Vagina (tissue), 2 donors: ENCODE measurements around the gene KCNMB2. TPM values are rescaled to one million over a fixed set of nuclear protein-coding genes. Genes with fewer than 3 reads are reported as not detected.

Experiments
- DNase-seq, 2 donors: peaks; one replicate each; pipeline ENCODE4 v3.0.0-alpha.2; 2017; ENCODE audit errors: extremely low spot score in 2 of 2
- H3K27ac ChIP-seq: fragments of 200-600 bp; sonication (generic); one replicate; pipeline ENCODE4 v1.5.1; 2019
- H3K27me3 ChIP-seq: fragments of 200-600 bp; sonication (generic); one replicate; pipeline ENCODE4 v1.5.1; 2019
- H3K36me3 ChIP-seq, 2 donors: fragments of 200-600 bp; sonication (generic); one replicate each; pipeline ENCODE4 v1.5.1; 2017 to 2019
- H3K4me1 ChIP-seq: fragments of 200-600 bp; sonication (generic); one replicate; pipeline ENCODE4 v1.5.1; 2019
- H3K4me3 ChIP-seq, 2 donors: fragments of 200-600 bp; sonication (generic); 1 replicate in 1 of 2; 2 replicates in 1 of 2; pipeline ENCODE4 v1.5.1; 2016 to 2019
- H3K9me3 ChIP-seq: fragments of 200-600 bp; sonication (generic); one replicate; pipeline ENCODE4 v1.5.1; 2019
- POLR2A ChIP-seq, 2 donors: fragments of 450-650 bp; IDR thresholded peaks; one replicate each; pipeline ENCODE4 v1.6.1; 2017; ENCODE audit warnings: antibody characterized with exemption in 2 of 2, mild to moderate bottlenecking in 2 of 2, moderate library complexity in 2 of 2
- POLR2AphosphoS5 ChIP-seq, 2 donors: sonication (generic); formaldehyde crosslinking; IDR thresholded peaks; one replicate each; pipeline ENCODE4 v1.9.0; 2017; ENCODE audit warnings: antibody characterized with exemption in 2 of 2, mild to moderate bottlenecking in 2 of 2, low read depth in 1 of 2; ENCODE audit not compliant: insufficient read depth in 1 of 2
- intact Hi-C: fragments of 100-400 bp; cut with DNase I; formaldehyde crosslinking; loops from one replicate; pipeline ENCODE4 v1.15.1; 2023
- total RNA-seq: library from RNA; depleted of rRNA; stranded (reverse); fragments of >200 nt; gene quantifications from one replicate; pipeline ENCODE4 v1.2.3, GENCODE V29; 2016
- TF ChIP-seq, protein P1 (sequence below), 3 experiments: fragments of 450-650 bp in 2 of 3; fragments of 200-600 bp in 1 of 3; sonication (generic) in 1 of 3; IDR thresholded peaks; one replicate each; pipeline ENCODE4 v1.5.1; 2017 to 2019; ENCODE audit warnings: antibody characterized with exemption in 3 of 3, mild to moderate bottlenecking in 2 of 3, moderate library complexity in 2 of 3

KCNMB2 gene
- total RNA-seq, 1 donor from 2014 or later: 1.5 TPM

- Histone ChIP-seq H3K27ac (no peak overlapping the region), H3K9me3 (no peaks in the 10 kb centered on the region), H3K4me1 (no peaks in the 10 kb centered on the region), H3K4me3 (no peak overlapping the region), H3K27me3 (no peaks in the 10 kb centered on the region), H3K36me3 (no peaks in the 10 kb centered on the region)
- no peak for TF ChIP-seq POLR2AphosphoS5 (IDR thresholded peaks at IDR 0.05; ENCODE audit: insufficient read depth in 1 of 2, low read depth in 1 of 2)
- TF ChIP-seq POLR2A (IDR thresholded peaks at IDR 0.05): no peak
- TF ChIP-seq, protein P1, sequence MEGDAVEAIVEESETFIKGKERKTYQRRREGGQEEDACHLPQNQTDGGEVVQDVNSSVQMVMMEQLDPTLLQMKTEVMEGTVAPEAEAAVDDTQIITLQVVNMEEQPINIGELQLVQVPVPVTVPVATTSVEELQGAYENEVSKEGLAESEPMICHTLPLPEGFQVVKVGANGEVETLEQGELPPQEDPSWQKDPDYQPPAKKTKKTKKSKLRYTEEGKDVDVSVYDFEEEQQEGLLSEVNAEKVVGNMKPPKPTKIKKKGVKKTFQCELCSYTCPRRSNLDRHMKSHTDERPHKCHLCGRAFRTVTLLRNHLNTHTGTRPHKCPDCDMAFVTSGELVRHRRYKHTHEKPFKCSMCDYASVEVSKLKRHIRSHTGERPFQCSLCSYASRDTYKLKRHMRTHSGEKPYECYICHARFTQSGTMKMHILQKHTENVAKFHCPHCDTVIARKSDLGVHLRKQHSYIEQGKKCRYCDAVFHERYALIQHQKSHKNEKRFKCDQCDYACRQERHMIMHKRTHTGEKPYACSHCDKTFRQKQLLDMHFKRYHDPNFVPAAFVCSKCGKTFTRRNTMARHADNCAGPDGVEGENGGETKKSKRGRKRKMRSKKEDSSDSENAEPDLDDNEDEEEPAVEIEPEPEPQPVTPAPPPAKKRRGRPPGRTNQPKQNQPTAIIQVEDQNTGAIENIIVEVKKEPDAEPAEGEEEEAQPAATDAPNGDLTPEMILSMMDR (IDR thresholded peaks at IDR 0.05): no peak
- intact Hi-C loops: no loop called here
- DNase-seq: no peak
These were observed 229.2 kb downstream of the KCNMB2 start for GRCh38 chr3:178765472-178765871.

DNA sequence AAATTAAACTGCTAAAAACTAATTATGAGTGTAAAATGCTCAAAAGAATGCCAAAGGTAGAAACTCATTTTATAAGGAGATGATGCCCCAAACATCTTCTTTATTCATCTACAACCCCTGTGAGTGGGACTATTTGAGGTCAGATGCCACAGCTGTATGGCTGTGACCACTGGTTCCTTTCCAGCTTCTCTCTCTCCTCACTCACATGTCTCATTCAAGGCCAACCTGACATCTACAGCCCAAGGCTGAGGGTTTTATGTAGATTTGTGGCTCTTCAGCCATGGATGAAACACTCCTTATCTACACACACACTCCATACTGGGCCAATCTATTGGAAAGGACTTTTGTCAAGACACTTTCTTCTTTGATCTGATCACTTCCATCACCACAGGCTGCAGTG is 231.3 kb downstream of the KCNMB2 start:
- no peak overlapping the region for H3K27ac ChIP-seq
- H3K36me3 ChIP-seq: no peaks in the 10 kb centered on the region
- H3K27me3 ChIP-seq: no peaks in the 10 kb centered on the region
- no peak overlapping the region for H3K4me3 ChIP-seq
- intact Hi-C loops: no loop called here
- H3K9me3 ChIP-seq: no peaks in the 10 kb centered on the region
- TF ChIP-seq, protein P1 (IDR thresholded peaks at IDR 0.05): no peak
- TF ChIP-seq POLR2A (IDR thresholded peaks at IDR 0.05) (no peak), POLR2AphosphoS5 (IDR thresholded peaks at IDR 0.05; ENCODE audit: insufficient read depth in 1 of 2, low read depth in 1 of 2) (no peak)
- DNase-seq: no peak
- H3K4me1 ChIP-seq: no peaks in the 10 kb centered on the region

DNA sequence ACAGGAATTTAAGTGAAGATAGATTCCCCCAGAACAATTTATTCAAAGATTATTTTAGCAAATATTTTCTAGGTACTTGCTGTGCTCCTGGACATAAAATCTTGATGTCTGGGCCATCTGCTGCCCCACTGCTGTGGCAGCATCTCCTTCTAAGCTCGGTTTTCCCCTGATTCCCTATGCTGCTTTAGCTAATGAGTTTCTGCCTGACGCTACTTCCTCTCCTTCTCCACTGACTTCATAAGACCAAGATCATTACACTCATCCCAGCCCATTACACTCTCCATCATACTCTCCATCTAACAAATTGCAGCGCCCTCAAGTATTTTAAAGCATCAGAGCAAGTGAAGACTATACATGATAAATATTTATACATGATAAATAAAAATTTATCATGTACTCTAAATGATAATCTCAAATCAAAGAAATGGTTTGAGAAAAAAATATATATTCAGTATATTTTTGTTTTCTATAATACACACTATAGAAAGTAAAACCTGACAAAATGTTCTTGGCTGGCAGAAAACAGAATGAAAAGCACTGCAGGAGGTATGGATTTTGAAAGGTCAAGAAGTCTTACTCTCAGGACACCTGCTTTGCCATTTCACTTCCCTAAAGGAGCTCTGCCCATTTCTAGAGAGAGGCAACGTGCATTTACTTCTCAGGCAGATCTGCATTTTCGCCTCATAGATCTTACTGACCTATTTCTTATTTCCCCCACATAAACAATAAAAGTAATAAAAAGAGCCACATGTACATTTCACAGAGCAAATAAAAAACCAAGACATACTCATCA is 232.0 kb downstream of the KCNMB2 start:
- no peaks in the 10 kb centered on the region for H3K36me3 ChIP-seq
- TF ChIP-seq POLR2A (IDR thresholded peaks at IDR 0.05) (no peak), POLR2AphosphoS5 (IDR thresholded peaks at IDR 0.05; ENCODE audit: insufficient read depth in 1 of 2, low read depth in 1 of 2) (no peak)
- TF ChIP-seq, protein P1 (IDR thresholded peaks at IDR 0.05): no peak
- intact Hi-C loops: no loop called here

DNA sequence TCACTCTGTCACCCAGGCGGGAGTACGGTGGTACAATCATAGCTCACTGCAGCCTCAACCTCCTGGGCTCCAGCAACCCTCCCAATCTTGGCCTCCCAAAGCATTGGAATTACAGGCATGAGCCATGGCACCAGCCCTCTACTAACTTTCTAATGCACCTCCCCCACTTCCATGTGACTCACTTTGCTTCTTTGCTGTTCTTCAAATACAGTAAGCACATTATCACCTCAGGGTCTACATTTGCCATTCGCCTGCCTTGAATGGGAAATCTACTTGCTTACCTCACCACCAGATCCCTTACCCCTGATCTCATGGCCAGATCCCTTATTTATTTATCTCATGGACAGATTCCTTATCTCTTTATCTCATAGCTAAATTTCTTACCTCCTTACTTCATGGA is 235.3 kb downstream of the KCNMB2 start:
- no peak overlapping the region for H3K4me3 ChIP-seq
- no peaks in the 10 kb centered on the region for H3K27me3 ChIP-seq
- H3K9me3 ChIP-seq: no peaks in the 10 kb centered on the region
- TF ChIP-seq, protein P1 (IDR thresholded peaks at IDR 0.05): no peak
- no peak for TF ChIP-seq POLR2AphosphoS5 (IDR thresholded peaks at IDR 0.05; ENCODE audit: insufficient read depth in 1 of 2, low read depth in 1 of 2)
- no peak for TF ChIP-seq POLR2A (IDR thresholded peaks at IDR 0.05)
- H3K36me3 ChIP-seq: no peaks in the 10 kb centered on the region
- DNase-seq: no peak
- H3K4me1 ChIP-seq: no peaks in the 10 kb centered on the region
- H3K27ac ChIP-seq: no peak overlapping the region
- intact Hi-C loops: no loop called here

More for the DNA sequence above, 232.0 kb downstream of the KCNMB2 start:
- Histone ChIP-seq H3K4me3 (no peak overlapping the region), H3K4me1 (no peaks in the 10 kb centered on the region), H3K27ac (no peak overlapping the region), H3K27me3 (no peaks in the 10 kb centered on the region), H3K9me3 (no peaks in the 10 kb centered on the region)
- no peak for DNase-seq

DNA sequence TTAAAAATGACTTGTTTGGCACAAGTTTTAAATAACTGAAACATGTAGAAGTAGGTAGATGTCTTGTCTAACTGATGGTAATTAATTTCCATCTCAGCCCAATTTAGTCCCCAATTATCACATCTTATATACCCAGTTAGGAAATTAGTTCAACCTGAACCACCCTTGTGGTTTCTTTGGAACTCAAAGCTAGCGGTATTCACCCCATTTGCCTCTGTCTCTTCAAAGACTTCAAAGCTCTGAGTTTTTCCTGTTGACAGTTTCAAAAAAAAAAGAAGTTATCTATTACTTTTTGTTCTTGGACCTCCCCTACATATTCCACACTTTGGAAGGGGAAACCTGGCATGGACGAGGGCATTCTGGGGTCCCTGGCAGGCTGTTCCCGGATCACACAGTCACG is 236.5 kb downstream of the KCNMB2 start:
- Histone ChIP-seq H3K4me1 (no peaks in the 10 kb centered on the region), H3K36me3 (no peaks in the 10 kb centered on the region), H3K4me3 (no peak overlapping the region), H3K27me3 (no peaks in the 10 kb centered on the region), H3K27ac (no peak overlapping the region), H3K9me3 (no peaks in the 10 kb centered on the region)
- TF ChIP-seq POLR2A (IDR thresholded peaks at IDR 0.05) (no peak), POLR2AphosphoS5 (IDR thresholded peaks at IDR 0.05; ENCODE audit: insufficient read depth in 1 of 2, low read depth in 1 of 2) (no peak)
- TF ChIP-seq, protein P1 (IDR thresholded peaks at IDR 0.05): no peak
- intact Hi-C loops: no loop called here
- DNase-seq: no peak
